Stomach (tissue), 4 donors: ENCODE measurements around the gene FHOD3.

Experiments used
- POLR2A ChIP-seq, 4 donors: fragments of 450-650 bp; IDR thresholded peaks; one replicate each; pipeline ENCODE4 v1.6.1; 2016; ENCODE audit warnings: antibody characterized with exemption in 4 of 4, control low read depth in 2 of 4, mild to moderate bottlenecking in 1 of 4, moderate library complexity in 1 of 4
- POLR2AphosphoS5 ChIP-seq, 3 donors: sonication (generic); formaldehyde crosslinking; IDR thresholded peaks; one replicate each; pipeline ENCODE4 v1.6.1; 2016; ENCODE audit warnings: antibody characterized with exemption in 3 of 3
- TF ChIP-seq, protein P1 (sequence below), 7 experiments: fragments of 450-650 bp in 4 of 7; fragments of 200-600 bp in 3 of 7; sonication (generic) in 3 of 7; IDR thresholded peaks; one replicate each; pipeline ENCODE4 v1.5.1; 2016 to 2019; ENCODE audit warnings: antibody characterized with exemption in 7 of 7, control low read depth in 2 of 7, mild to moderate bottlenecking in 1 of 7

DNA sequence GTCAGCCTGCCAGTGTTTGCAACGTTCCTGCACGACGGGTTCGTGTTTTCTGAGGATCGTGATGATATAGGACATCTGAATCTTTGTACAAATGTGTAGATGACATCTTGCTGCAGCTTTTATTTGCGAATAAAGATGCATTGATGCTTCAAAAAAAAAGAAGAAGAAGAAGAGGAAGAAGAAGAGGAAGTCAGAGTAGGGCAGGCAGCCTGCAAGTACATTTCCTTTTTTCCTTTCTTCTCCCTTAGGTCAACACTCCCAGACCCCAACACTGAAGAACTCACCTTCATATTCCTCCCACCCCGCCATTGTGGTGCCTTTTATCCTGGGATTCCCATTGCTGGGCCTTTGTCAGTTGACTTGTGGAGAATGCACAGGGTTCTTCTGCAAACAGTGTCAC lies 91.5 kb downstream of the FHOD3 start:
- TF ChIP-seq, protein P1, sequence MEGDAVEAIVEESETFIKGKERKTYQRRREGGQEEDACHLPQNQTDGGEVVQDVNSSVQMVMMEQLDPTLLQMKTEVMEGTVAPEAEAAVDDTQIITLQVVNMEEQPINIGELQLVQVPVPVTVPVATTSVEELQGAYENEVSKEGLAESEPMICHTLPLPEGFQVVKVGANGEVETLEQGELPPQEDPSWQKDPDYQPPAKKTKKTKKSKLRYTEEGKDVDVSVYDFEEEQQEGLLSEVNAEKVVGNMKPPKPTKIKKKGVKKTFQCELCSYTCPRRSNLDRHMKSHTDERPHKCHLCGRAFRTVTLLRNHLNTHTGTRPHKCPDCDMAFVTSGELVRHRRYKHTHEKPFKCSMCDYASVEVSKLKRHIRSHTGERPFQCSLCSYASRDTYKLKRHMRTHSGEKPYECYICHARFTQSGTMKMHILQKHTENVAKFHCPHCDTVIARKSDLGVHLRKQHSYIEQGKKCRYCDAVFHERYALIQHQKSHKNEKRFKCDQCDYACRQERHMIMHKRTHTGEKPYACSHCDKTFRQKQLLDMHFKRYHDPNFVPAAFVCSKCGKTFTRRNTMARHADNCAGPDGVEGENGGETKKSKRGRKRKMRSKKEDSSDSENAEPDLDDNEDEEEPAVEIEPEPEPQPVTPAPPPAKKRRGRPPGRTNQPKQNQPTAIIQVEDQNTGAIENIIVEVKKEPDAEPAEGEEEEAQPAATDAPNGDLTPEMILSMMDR (IDR thresholded peaks at IDR 0.05): no peak
- no peak for TF ChIP-seq POLR2AphosphoS5 (IDR thresholded peaks at IDR 0.05)
- no peak for TF ChIP-seq POLR2A (IDR thresholded peaks at IDR 0.05)
